ENCODE measurements around the gene YY1.

YY1 gene

DNA sequence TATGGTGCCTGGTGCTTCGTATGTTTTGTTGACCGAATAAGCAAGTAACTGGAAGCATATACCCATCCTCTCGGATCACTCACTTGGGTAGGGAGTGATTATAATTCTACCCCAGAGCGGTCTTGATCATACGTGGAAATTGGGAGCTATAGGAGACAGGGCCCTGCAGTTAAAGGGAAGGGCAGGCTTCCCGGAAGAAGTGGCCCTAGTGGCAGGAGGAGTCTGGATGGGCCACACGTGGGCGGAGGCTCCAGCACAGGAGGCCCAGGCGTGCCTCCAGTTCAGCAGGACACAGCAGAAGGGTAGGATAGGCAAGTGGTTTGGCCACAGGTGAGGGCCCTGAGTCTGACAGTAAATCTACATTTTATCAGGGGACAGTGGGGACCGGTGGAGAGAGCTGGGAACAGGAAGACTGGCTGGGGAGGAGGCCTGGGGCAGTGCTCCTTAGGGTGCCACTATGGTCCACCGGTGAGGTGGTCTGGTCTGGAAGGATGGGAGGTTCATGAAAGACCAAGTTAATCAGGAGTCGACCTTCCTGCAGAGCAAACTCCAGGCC lies 23.5 kb upstream of the YY1 start:
- TF ChIP-seq, protein P1, sequence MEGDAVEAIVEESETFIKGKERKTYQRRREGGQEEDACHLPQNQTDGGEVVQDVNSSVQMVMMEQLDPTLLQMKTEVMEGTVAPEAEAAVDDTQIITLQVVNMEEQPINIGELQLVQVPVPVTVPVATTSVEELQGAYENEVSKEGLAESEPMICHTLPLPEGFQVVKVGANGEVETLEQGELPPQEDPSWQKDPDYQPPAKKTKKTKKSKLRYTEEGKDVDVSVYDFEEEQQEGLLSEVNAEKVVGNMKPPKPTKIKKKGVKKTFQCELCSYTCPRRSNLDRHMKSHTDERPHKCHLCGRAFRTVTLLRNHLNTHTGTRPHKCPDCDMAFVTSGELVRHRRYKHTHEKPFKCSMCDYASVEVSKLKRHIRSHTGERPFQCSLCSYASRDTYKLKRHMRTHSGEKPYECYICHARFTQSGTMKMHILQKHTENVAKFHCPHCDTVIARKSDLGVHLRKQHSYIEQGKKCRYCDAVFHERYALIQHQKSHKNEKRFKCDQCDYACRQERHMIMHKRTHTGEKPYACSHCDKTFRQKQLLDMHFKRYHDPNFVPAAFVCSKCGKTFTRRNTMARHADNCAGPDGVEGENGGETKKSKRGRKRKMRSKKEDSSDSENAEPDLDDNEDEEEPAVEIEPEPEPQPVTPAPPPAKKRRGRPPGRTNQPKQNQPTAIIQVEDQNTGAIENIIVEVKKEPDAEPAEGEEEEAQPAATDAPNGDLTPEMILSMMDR (IDR thresholded peaks at IDR 0.05) = no peak
- TF ChIP-seq ZFX (IDR thresholded peaks at IDR 0.05; ENCODE audit: borderline replicate concordance) = no peak
- H3K27ac ChIP-seq = peak overlapping the region; percentile 90

DNA sequence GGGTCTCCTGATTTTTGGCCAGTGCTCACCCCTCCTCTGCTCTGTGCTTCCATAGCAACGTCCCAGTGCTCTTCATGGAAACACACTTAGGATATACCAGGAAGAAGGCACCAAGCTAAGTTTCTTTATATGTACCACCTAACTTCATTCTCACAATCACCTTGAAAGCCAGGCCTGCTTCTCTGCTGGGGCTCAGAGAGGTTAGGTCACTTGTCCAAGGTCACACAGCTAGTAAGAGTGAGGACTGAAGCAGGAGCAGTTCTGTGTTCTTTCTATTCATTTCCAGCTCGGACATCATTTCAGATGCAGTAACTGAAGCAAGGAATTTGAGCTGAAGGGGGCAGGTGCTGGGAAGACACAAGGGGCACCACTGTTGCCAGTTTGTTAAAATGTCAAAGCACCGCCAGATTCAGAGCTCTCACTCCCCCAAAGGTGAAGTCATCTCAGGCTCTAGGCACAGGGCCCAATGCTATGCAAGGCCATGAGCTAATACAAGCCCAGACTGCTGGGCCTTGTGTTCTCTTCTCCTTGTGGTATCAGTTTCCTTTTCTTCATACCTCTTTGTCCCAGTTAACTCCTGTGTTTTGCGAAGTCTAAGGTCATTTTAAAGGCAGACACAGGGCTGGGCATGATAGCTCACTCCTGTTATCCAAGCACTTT lies 19.7 kb upstream of the YY1 start:
- no peak for TF ChIP-seq ZFX (IDR thresholded peaks at IDR 0.05; ENCODE audit: borderline replicate concordance)
- TF ChIP-seq, protein P1 (IDR thresholded peaks at IDR 0.05) = no peak
- H3K27ac ChIP-seq = no peak overlapping the region

DNA sequence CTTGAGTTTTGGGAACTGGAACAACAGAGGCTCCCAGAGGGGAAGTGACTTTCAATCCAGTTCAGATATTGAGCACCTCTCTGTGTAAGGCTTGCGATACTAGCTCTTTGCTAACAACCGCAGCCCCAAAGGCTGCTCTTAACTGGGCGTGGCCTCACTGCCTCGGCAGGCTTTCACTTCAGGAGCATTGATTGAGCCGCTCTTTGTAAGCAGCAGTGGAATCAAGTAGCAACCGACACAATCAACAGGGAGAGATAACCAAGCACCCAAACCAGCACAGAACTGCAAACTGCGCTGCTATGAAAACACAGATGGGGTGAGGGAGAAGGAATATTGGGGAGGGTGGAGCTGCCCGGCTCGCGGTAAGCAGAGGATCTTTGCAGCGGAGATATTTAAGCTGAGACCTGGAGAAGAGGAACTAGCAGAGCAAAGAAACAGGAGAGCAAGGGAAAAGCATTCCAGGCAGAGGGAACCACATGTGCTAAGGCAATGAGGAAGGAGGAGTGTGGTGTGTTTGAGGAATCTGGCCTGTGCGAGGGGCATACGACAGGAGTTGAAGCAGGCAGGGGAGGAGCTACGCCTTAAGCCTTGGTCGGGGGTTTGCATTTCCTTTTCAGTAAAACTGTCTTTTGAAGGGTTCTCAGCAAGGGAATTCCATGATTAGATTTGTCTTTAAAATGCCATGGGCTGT lies 17.3 kb upstream of the YY1 start:
- H3K27ac ChIP-seq = peak overlapping the region; percentile 29; the same call in 1 of the 2 replicates
- no peak for TF ChIP-seq ZFX (IDR thresholded peaks at IDR 0.05; ENCODE audit: borderline replicate concordance)
- TF ChIP-seq, protein P1 (IDR thresholded peaks at IDR 0.05) = no peak

DNA sequence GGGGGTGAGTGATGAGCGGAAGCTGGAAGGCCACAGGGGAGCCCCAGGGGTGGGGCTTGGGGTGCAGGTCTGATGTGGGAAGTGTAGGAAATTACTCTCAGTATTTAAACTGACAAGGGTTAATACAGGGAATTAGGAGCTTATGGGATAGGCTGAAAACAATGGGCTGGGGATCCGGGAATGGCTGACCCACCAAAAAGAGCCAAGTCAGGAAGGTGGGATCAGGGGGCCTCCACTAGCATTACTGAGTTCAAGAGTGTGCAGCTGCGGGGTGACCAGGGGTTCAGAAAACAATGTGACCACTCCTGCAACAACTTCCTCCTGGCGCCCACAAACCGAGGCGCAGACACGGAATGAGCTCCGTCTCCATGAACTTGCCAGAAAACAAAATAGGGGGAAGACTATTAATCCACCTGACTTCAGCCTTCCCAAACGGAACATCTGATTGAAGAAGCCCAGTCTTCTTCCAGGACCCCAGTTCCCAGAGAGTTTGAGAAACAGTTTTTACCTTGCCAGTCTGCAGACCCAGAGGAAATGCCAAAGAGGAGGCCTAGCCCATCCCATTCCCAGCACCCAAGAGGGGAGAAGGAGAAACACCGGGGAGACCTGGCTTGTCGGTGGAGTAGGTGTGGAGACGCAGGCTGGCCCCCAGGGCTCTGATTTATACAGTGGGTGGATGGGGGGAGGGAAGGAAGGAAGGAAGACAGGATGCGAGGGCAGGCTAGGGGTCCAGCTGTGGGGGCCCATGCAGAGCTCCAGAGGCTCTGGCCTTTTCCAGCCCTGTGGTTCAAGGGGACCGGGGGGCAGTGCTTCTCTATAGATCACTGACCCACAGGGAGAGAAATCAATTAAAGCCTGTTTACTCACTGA lies 16.5 kb upstream of the YY1 start:
- no peak for TF ChIP-seq ZFX (IDR thresholded peaks at IDR 0.05; ENCODE audit: borderline replicate concordance)
- TF ChIP-seq, protein P1 (IDR thresholded peaks at IDR 0.05) = no peak
- no peak overlapping the region for H3K27ac ChIP-seq

DNA sequence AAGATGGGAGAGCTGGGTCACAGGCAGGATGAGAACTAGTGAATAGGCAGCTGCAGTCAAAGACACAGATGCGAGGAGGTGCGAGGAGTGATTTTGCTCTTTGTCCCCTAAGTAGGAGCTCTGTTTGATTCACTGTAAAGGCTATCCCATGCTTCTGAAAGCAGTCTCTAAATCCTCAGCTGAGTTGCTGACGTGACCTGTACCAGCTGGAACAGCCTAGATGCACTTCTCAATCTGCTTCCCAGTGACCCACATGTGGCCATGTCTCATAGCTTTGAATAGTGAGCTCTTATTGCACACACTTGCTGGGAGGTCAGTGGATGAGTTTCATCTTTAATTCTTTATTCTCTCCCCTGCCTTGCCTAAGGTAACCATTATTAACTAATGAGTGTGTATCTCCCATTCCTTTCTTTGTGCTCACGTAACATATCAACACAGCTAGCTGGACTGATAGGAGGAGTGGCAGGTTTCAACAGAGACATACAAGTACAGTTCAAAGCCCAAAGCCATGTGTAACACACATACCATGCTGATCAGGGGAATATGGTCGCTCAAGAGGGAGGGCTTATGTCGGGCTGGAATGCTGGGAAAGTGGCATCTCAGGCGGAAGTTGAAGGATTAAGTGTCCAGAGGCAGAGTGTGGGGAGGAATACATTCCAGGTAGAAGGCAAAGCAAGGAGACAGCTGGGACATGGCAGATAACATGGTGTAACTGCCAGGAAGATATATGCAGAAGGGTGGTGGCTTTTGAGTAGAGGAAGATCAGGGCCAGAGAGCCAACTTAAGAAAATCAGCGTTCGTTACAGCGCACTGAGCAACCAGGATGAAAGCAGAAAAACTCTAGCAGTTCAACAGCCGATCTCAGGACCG lies 15.4 kb upstream of the YY1 start:
- TF ChIP-seq, protein P1 (IDR thresholded peaks at IDR 0.05) = no peak
- no peak for TF ChIP-seq ZFX (IDR thresholded peaks at IDR 0.05; ENCODE audit: borderline replicate concordance)
- H3K27ac ChIP-seq = no peak overlapping the region

DNA sequence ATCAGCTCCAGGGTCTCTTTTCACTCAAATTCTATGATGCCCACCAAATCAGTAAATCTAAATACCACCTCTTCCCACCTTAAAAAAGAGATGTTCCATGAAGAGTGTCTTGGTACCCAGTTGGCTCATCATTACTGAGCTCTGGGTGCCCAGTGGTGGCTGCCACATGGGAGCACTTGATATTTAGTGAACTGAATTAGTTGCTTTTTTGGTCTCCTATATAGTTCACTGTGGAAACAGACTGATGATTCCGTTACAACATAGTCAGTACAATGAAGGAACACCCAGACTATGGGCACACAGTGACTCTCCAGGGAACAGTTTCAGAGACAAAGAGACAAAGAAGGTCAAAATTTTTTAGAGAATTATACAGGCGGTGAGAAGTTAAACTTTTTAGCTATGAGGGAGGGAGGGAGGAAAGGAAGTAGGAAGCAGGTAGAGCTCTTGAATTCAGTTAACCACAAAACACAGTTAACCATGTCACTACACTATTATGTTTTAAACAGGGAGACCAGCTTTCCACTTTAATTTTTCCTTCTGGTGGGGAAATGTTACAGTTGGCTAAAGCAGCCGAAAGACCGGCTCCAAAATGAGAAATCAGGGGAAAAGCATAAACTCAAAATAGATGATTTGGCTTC lies 14.6 kb upstream of the YY1 start:
- no peak overlapping the region for H3K27ac ChIP-seq
- TF ChIP-seq ZFX (IDR thresholded peaks at IDR 0.05; ENCODE audit: borderline replicate concordance) = no peak
- TF ChIP-seq, protein P1 (IDR thresholded peaks at IDR 0.05) = no peak
